ENCODE data around the gene CORO1C. TPM values are rescaled to one million over a fixed set of nuclear protein-coding genes. Genes with fewer than 3 reads are reported as not detected.
A peak's percentile ranks its signal among the peaks of the same experiment; 100 is the strongest.

Gene CORO1C
- total RNA-seq, 1 donor from 2014 or later: 128 TPM

- Mint-ChIP-seq H3K4me3 (peak overlapping the region; percentile 97), H3K36me3 (peaks cover 7% of the 10 kb centered on the region), H3K9me3 (no peaks in the 10 kb centered on the region), H3K27ac (peak overlapping the region; percentile 95), H3K4me1 (peaks cover 53% of the 10 kb centered on the region), H3K27me3 (ENCODE audit: insufficient read depth, low read depth) (no peaks in the 10 kb centered on the region)
- Histone ChIP-seq H3K27ac (peak overlapping the region; percentile 89), H3K9ac (peak overlapping the region; percentile 73), H3K9me3 (ENCODE audit: low read depth) (no peaks in the 10 kb centered on the region), H3K27me3 (no peaks in the 10 kb centered on the region), H3K4me2 (peak overlapping the region; percentile 94), H3F3A (ENCODE audit: low read depth) (peaks cover 32% of the 10 kb centered on the region), H3K4me1 (peaks cover 17% of the 10 kb centered on the region), H2AFZ (replicated peaks) (no peak overlapping the region), H3K4me3 (peak overlapping the region; percentile 96), H4K20me1 (ENCODE audit: low read depth) (peaks cover 43% of the 10 kb centered on the region), H3K36me3 (no peaks in the 10 kb centered on the region), H3K79me2 (ENCODE audit: low read depth) (peaks cover 69% of the 10 kb centered on the region)
- TF ChIP-seq EZH2phosphoT487 (IDR thresholded peaks at IDR 0.05): no peak
- no peak for DNase-seq (ENCODE audit: low spot score)
These were observed 2.3 kb downstream of the CORO1C start for GRCh38 chr12:108728820-108729611.

- no peak overlapping the region for H3K27ac Mint-ChIP-seq
- H3K36me3 ChIP-seq: no peaks in the 10 kb centered on the region
- H3K4me2 ChIP-seq: peak overlapping the region; percentile 94
- H4K20me1 ChIP-seq (ENCODE audit: low read depth): peaks cover 52% of the 10 kb centered on the region
- peaks cover 78% of the 10 kb centered on the region for H3K79me2 ChIP-seq (ENCODE audit: low read depth)
- H3K4me1 ChIP-seq: peaks cover 27% of the 10 kb centered on the region
- H3K27me3 ChIP-seq: no peaks in the 10 kb centered on the region
- H3K27ac ChIP-seq: no peak overlapping the region
- no peaks in the 10 kb centered on the region for H3K9me3 ChIP-seq (ENCODE audit: low read depth)
- no peak for DNase-seq (ENCODE audit: low spot score)
- H3K27me3 Mint-ChIP-seq (ENCODE audit: insufficient read depth, low read depth): no peaks in the 10 kb centered on the region
- peak overlapping the region; percentile 97 for H3K4me3 Mint-ChIP-seq
- no peak overlapping the region for H3K4me3 ChIP-seq
- H3F3A ChIP-seq (ENCODE audit: low read depth): peaks cover 32% of the 10 kb centered on the region
- H3K9me3 Mint-ChIP-seq: no peaks in the 10 kb centered on the region
- H3K36me3 Mint-ChIP-seq: peaks cover 7% of the 10 kb centered on the region
- no peak overlapping the region for H3K9ac ChIP-seq
- no peak overlapping the region for H2AFZ ChIP-seq (replicated peaks)
- TF ChIP-seq EZH2phosphoT487 (IDR thresholded peaks at IDR 0.05): no peak
- TF ChIP-seq EZH2 (IDR thresholded peaks at IDR 0.05): no peak
- no peak for TF ChIP-seq CTCF (IDR thresholded peaks at IDR 0.05)
- peaks cover 61% of the 10 kb centered on the region for H3K4me1 Mint-ChIP-seq
These were observed 3.2 kb downstream of the CORO1C start for GRCh38 chr12:108727868-108728735.

- Histone ChIP-seq H3K27me3 (no peaks in the 10 kb centered on the region), H3K36me3 (no peaks in the 10 kb centered on the region), H4K20me1 (ENCODE audit: low read depth) (peaks cover 62% of the 10 kb centered on the region), H3K27ac (no peak overlapping the region), H3K4me1 (peaks cover 35% of the 10 kb centered on the region), H2AFZ (replicated peaks) (no peak overlapping the region), H3F3A (ENCODE audit: low read depth) (peaks cover 25% of the 10 kb centered on the region), H3K9me3 (ENCODE audit: low read depth) (no peaks in the 10 kb centered on the region), H3K9ac (no peak overlapping the region), H3K4me3 (no peak overlapping the region), H3K4me2 (no peak overlapping the region), H3K79me2 (ENCODE audit: low read depth) (peaks cover 88% of the 10 kb centered on the region)
- H3K27me3 Mint-ChIP-seq (ENCODE audit: insufficient read depth, low read depth): no peaks in the 10 kb centered on the region
- TF ChIP-seq EZH2 (IDR thresholded peaks at IDR 0.05) (no peak), EZH2phosphoT487 (IDR thresholded peaks at IDR 0.05) (no peak), CTCF (IDR thresholded peaks at IDR 0.05) (no peak)
- H3K9me3 Mint-ChIP-seq: no peaks in the 10 kb centered on the region
- H3K4me3 Mint-ChIP-seq: no peak overlapping the region
- no peak for DNase-seq (ENCODE audit: low spot score)
- peaks cover 65% of the 10 kb centered on the region for H3K4me1 Mint-ChIP-seq
- no peak overlapping the region for H3K27ac Mint-ChIP-seq
- H3K36me3 Mint-ChIP-seq: peaks cover 7% of the 10 kb centered on the region
These were observed 4.2 kb downstream of the CORO1C start for GRCh38 chr12:108727161-108727560.
